Esophagus muscularis mucosa (tissue), 4 donors: ENCODE results near the gene CAMSAP1. TPM values are rescaled to one million over a fixed set of nuclear protein-coding genes. Genes with fewer than 3 reads are reported as not detected.

ENCODE experiments used
- DNase-seq: peaks from one replicate; pipeline ENCODE4 v3.0.0-alpha.2; 2017; ENCODE audit errors: extremely low spot score
- H3K27ac ChIP-seq, 4 donors: fragments of 200-600 bp; sonication (generic); replicated peaks in 1 of 4; 1 replicate in 3 of 4; 2 replicates in 1 of 4; pipeline ENCODE4 v1.5.1; 2016 to 2019; ENCODE audit warnings: mild to moderate bottlenecking in 1 of 4
- H3K27me3 ChIP-seq, 4 donors: fragments of 200-600 bp; sonication (generic); one replicate each; pipeline versions ENCODE4 v1.5.1 to v1.6.0; 2016 to 2019
- H3K36me3 ChIP-seq, 4 donors: fragments of 200-600 bp; sonication (generic); one replicate each; pipeline ENCODE4 v1.5.1; 2016 to 2019
- H3K4me1 ChIP-seq, 4 donors: fragments of 200-600 bp; sonication (generic); one replicate each; pipeline ENCODE4 v1.5.1; 2016 to 2019
- H3K4me3 ChIP-seq, 4 donors: fragments of 200-600 bp; sonication (generic); 1 replicate in 2 of 4; 2 replicates in 2 of 4; pipeline ENCODE4 v1.5.1; 2016 to 2019; ENCODE audit warnings: mild to moderate bottlenecking in 4 of 4, moderate library complexity in 1 of 4
- H3K9me3 ChIP-seq, 4 donors: fragments of 200-600 bp; sonication (generic); 1 replicate in 3 of 4; 2 replicates in 1 of 4; pipeline ENCODE4 v1.5.1; 2016 to 2019
- EP300 ChIP-seq: sonication (generic); formaldehyde crosslinking; IDR thresholded peaks from one replicate; pipeline ENCODE4 v1.6.1; 2017; ENCODE audit warnings: antibody characterized with exemption
- POLR2A ChIP-seq: fragments of 450-650 bp; IDR thresholded peaks from one replicate; pipeline ENCODE4 v1.6.1; 2017; ENCODE audit warnings: antibody characterized with exemption, moderate library complexity, mild to moderate bottlenecking, low read depth
- POLR2AphosphoS5 ChIP-seq, 2 donors: sonication (generic); formaldehyde crosslinking; IDR thresholded peaks; one replicate each; pipeline ENCODE4 v1.6.1; 2017; ENCODE audit warnings: antibody characterized with exemption in 2 of 2
- WGBS: methylation state at CpG from one replicate; pipeline ENCODE4 v1.1.5; 2018; 5-methylcytosine and 5-hydroxymethylcytosine counted together
- intact Hi-C: fragments of 100-400 bp; cut with DNase I; formaldehyde crosslinking; loops from one replicate; pipeline ENCODE4 v1.15.1; 2023
- total RNA-seq, 4 donors: library from RNA; depleted of rRNA; stranded (reverse); fragments of >200 nt; gene quantifications; one replicate each; pipeline versions ENCODE4 v1.1.0 to v1.2.1, GENCODE V29; 2016
- TF ChIP-seq, protein P1 (sequence below), 3 experiments: fragments of 200-600 bp in 2 of 3; fragments of 450-650 bp in 1 of 3; sonication (generic) in 2 of 3; IDR thresholded peaks; one replicate each; pipeline ENCODE4 v1.5.1; 2017 to 2019; ENCODE audit warnings: antibody characterized with exemption in 3 of 3, mild to moderate bottlenecking in 2 of 3, moderate library complexity in 1 of 3

The CAMSAP1 gene
- total RNA-seq, 4 donors from 2014 or later: 21.0 to 52.7 (median 30.5) TPM

DNA sequence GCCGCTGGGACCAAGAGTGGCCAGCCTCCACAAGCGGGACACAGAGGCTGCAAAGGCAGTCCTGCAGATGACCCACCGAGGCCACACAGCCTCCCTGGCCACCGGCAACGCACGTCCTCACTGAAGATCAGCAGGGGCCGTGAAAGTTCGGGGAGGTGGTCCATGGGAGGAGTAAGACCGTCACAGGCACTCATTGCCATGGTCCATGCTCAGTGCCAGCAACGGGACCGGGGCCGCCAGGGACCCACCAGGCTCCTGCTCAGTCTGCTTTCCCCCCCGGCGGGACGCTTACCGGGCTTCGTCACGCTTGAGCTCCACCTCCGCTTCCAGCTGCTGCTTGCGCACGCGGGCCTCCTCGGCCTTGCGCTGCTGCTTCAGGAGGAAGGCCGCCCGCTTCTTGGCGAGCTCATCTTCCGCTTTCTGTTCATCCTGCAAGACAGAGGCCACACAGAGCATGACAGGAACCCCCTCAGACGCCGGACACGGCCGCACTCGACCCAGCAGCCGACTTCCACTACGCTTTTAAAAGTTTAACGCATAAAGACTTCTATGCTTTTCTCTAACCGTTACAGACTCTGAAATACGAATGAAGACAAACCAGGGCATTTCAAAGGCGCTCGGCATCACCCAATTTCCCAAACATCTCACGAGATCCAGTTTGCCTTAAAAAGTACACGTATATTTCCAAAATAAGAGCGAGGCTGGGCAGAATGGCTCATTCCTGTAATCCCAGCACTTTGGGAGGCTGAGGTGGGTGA lies 88.4 kb downstream of the CAMSAP1 start:
- intact Hi-C loops: no loop called here
- Histone ChIP-seq H3K4me3 (no peak overlapping the region), H3K27ac (no peak overlapping the region), H3K36me3 (peaks cover 79 to 100% (median 93%) of the 10 kb centered on the region in 4 donors), H3K9me3 (no peaks in the 10 kb centered on the region), H3K27me3 (no peaks in the 10 kb centered on the region), H3K4me1 (no peaks in the 10 kb centered on the region)
- TF ChIP-seq POLR2A (no peak), EP300 (no peak)
- no peak for DNase-seq
- 97% methylated on average over 42 of the region's 43 CpGs for WGBS

DNA sequence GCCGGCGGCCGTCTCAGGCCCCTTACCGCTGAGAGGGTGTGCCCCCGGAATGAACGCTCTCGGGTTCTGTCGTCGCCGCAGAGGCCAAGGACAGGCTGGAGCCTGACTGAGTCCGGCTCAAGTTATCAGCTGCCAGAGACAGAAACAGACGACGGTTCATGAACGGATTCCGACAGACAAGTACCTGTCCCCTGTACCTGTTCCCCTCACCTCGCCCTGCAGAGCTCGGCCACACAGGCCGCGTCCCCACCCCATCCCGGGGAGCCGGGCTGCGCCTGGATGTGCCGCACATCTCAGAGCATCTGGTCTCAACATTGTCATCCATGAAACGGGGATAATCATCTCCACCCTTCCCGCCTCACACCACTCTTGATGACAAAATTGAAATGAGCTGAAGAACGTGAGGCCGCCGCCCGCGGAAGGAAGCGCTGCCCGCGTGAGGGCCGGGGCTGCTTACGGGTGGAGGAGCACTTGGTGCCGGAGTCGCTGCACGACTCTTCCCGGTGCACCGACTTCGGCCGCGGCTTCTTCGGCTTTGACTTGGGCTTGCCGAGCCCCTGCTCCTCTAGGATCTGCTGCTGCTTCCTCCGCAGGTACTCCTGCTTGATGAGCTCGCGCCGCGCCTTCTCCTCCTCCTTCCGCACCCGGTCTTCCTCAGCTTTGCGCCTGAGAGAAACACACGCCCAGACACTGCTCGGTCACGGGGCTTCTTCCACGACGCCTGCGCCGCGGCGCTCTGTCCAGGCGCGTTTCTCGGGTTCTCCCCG lies 89.2 kb downstream of the CAMSAP1 start:
- intact Hi-C loops: no loop called here
- peaks cover 84 to 100% (median 93%) of the 10 kb centered on the region in 4 donors for H3K36me3 ChIP-seq
- H3K27me3 ChIP-seq: no peaks in the 10 kb centered on the region
- no peaks in the 10 kb centered on the region for H3K4me1 ChIP-seq
- WGBS: 97% methylated on average over 46 of the region's 66 CpGs
- no peak overlapping the region for H3K4me3 ChIP-seq
- no peaks in the 10 kb centered on the region for H3K9me3 ChIP-seq
- H3K27ac ChIP-seq: no peak overlapping the region
- TF ChIP-seq, protein P1, sequence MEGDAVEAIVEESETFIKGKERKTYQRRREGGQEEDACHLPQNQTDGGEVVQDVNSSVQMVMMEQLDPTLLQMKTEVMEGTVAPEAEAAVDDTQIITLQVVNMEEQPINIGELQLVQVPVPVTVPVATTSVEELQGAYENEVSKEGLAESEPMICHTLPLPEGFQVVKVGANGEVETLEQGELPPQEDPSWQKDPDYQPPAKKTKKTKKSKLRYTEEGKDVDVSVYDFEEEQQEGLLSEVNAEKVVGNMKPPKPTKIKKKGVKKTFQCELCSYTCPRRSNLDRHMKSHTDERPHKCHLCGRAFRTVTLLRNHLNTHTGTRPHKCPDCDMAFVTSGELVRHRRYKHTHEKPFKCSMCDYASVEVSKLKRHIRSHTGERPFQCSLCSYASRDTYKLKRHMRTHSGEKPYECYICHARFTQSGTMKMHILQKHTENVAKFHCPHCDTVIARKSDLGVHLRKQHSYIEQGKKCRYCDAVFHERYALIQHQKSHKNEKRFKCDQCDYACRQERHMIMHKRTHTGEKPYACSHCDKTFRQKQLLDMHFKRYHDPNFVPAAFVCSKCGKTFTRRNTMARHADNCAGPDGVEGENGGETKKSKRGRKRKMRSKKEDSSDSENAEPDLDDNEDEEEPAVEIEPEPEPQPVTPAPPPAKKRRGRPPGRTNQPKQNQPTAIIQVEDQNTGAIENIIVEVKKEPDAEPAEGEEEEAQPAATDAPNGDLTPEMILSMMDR (IDR thresholded peaks at IDR 0.05): no peak
- no peak for TF ChIP-seq EP300
- no peak for DNase-seq

DNA sequence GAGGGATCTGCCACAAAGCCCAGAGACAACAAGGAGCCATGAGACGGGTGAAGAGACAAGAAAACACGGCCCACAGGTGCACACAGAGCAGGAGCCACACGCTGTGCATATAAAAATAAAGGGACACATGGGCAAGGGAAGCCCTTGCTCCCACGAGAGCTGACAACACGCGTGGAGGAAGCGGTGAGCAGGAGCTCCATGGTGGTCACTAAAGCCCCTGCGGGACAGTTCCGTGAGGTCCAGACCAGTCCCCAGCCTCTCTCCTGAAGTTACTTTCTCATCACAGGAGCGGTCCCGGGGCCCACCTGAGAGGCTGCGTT lies 90.7 kb downstream of the CAMSAP1 start:
- H3K4me3 ChIP-seq: no peak overlapping the region
- TF ChIP-seq, protein P1 (IDR thresholded peaks at IDR 0.05): no peak
- no peak for TF ChIP-seq POLR2AphosphoS5 (IDR thresholded peaks at IDR 0.05)
- TF ChIP-seq EP300: no peak
- TF ChIP-seq POLR2A: no peak
- WGBS: 95% methylated on average over 8 of the region's 12 CpGs

DNA sequence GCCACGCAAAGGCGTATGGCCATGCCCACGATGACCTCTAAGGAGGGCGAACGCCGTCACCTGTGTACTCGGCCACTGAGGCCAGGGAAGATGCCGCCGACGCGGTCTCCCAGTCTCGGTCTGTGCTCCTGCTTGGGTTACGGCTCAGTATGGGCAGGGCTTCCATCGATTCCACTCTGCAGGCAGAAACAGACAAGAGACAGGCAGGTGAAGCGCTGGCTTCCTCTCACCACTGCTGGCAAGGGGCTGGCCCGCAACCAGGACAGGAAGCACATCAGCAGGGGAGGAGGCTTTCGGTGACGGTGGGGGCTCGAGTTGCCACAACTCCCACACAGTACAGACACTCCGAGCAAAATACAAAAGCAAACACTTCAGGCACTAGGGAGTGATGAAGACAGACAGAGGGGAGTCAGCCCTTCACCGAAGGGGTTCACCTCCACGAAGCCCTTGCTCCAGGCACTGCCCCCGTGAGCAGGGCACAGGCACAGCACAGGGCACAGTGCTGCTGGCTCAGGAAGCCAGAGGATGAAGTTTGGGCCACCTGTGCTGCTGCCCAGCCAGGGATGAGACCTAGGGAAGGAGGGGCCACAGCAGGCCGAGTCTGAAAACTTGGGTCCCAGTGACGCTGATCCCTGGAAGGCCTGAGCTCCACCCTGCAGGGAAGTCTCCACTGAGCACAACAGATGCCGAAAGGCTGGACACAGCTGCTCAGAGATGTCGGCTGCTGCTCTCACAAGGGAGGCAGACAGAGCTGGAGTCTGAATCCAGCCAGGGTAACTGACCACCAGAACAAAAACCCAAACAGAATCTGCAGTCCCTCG lies 91.3 kb downstream of the CAMSAP1 start:
- Histone ChIP-seq H3K36me3 (peaks cover 67 to 100% (median 89%) of the 10 kb centered on the region in 4 donors), H3K9me3 (no peaks in the 10 kb centered on the region), H3K4me3 (no peak overlapping the region), H3K27ac (no peak overlapping the region), H3K4me1 (no peaks in the 10 kb centered on the region), H3K27me3 (no peaks in the 10 kb centered on the region)
- no peak for DNase-seq
- intact Hi-C loops: no loop called here
- WGBS: 90% methylated on average over 20 of the region's 28 CpGs
- TF ChIP-seq, protein P1 (IDR thresholded peaks at IDR 0.05): no peak
- TF ChIP-seq POLR2AphosphoS5 (IDR thresholded peaks at IDR 0.05) (no peak), POLR2A (no peak), EP300 (no peak)

More for the DNA sequence above, 90.7 kb downstream of the CAMSAP1 start:
- intact Hi-C loops: no loop called here
- DNase-seq: no peak
- Histone ChIP-seq H3K27me3 (no peaks in the 10 kb centered on the region), H3K4me1 (no peaks in the 10 kb centered on the region), H3K36me3 (peaks cover 70 to 100% (median 89%) of the 10 kb centered on the region in 4 donors), H3K27ac (no peak overlapping the region), H3K9me3 (no peaks in the 10 kb centered on the region)

DNA sequence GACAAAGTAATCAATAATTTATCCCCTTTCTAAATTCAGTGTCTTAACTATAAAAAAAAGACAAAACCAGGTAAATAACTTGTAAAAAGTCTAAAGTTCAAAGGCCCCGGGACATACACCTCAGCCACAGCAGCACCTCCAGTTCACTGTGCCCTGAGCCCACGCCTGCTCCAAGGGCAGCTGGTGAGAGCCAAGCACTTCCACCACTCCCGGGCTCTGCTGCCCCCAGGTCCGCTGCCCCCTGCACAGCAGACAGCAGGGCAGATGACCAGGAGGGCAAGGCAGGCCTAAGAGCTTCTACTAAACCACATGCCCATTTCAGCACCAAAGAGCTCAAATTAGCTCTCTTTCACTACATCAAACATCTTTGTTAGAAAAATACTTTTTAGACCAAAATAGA lies 91.9 kb downstream of the CAMSAP1 start:
- Histone ChIP-seq H3K4me3 (no peak overlapping the region), H3K9me3 (no peaks in the 10 kb centered on the region), H3K27ac (no peak overlapping the region), H3K36me3 (peaks cover 65 to 100% (median 89%) of the 10 kb centered on the region in 4 donors), H3K4me1 (no peaks in the 10 kb centered on the region), H3K27me3 (no peaks in the 10 kb centered on the region)
- TF ChIP-seq POLR2A (no peak), POLR2AphosphoS5 (IDR thresholded peaks at IDR 0.05) (no peak), EP300 (no peak)
- TF ChIP-seq, protein P1 (IDR thresholded peaks at IDR 0.05): no peak
- intact Hi-C loops: no loop called here
- no peak for DNase-seq
- 93% methylated on average over 4 of the region's 4 CpGs for WGBS
